Activated CD4-positive, alpha-beta T cell treated with anti-CD3 and anti-CD28 coated beads, Interleukin-10, Interleukin-2, amounts not matched to agents 100 ng/mL and 50 ng/mL, durations not matched to agents 16 hours and 8 hours (primary cell): Measurements from ENCODE around the gene BNIP5.

Experiments
- DNase-seq: peaks from one replicate; pipeline ENCODE4 v3.0.0-alpha.2; 2020

BNIP5 gene

DNA sequence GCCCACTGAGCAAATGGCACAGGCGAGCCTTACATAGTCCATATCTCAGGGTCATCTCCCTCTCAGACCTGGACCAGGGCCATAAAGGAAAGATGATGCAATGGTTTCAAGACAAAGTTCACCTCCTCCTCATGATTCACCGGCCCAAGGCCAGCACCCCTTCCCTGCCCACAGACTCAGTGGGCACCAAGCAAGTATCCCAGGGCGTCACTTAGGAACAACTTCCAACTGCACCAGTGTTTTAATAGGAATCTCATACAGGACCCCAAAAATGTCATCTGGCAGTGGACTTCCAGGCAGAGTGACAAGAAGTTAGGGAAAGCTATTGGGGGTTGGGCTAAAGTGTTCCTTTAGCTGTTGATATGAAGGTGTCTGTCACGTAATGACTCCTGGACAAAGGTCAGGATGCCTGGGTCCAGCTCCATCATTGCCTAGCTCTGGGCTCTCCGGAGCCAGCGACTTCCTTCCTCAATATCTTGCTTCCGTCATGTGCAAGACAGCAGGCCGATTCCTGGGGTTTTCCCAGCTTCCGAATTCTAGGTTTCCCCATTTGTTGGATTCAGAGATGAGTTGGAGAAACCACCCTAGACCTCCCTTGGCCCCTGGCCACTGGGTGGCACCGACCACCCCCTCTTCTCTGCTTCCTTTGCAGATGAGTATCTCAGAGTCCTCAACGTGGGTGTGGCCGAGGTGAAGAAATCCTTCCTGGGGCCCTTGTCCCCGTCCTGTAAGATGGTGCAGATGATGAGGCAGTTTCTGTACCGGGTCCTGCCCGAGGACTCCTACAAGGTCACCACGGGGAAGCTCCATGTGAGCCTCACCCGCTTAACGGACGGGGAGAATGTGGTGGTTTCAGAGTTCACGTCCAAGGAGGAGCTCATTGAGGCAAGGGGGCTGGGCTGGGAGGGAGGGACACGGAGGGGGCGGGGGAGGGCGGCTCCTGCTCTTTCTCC is 45.7 kb downstream of the BNIP5 start:
- no peak for DNase-seq

DNA sequence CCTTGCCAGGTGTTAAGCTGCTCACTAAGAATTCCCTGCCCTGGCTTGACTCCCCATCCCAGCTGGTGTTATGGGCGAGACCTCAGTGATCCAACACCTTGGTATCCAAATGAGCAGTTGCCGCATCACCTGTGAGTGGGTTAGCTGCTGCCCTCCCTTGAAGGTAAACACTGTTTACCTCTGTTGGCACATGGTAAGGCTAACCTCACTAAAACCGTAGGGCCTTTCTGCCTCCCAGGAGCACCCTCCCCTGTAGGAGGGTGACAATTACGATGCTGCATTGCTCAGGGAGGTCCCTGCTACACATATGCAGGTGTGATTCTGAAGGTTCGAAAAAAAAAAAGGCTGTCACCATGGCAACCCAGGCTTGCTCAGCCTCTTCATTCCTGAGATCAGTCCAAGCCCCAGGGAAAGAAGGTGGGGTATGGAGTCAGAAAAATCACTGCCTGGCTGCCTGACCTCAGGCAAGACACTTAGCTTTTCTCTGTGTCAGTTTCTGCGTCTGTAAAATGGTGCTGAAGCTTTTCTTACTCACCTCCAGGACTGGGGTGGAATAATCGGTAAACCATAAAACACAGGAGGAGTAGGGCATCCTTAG is 47.3 kb downstream of the BNIP5 start:
- DNase-seq = no peak

DNA sequence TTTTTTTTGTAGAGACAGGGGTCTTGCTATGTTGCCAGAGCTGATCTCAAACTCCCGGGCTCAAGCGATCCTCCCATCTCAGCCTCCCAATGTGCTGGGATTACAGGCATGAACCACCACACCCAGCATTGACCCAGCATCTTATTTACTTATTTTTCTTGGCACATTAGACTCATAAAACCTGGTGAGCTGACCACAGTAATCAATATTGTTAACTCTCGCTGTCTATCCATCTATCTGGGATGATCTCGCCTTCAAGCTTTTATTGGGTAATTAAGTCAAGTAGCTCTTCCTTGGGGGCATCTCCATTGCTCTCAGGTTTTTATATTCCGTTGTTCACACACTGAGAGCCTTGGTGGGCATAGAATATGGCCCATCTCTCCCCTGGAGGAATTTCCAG is 49.8 kb downstream of the BNIP5 start:
- no peak for DNase-seq

DNA sequence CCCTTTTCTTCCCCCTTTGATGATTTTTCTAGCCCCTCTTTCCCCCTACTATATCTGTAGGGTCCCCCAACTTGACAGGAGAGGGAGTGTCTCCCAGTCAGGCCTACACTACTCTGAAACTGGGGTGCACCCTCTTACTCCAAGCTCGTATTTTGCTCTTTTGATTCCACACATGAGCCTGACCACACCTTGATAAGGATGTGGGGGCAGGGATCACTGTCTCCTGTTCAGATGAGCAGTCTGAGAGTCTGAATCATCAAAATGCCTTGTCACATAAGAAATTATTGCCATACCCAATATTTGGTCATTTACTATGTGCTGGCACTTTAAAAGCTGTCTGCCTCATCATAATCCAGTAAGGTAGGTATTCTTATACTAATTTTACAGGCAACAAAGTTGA is 50.9 kb downstream of the BNIP5 start:
- DNase-seq = no peak

DNA sequence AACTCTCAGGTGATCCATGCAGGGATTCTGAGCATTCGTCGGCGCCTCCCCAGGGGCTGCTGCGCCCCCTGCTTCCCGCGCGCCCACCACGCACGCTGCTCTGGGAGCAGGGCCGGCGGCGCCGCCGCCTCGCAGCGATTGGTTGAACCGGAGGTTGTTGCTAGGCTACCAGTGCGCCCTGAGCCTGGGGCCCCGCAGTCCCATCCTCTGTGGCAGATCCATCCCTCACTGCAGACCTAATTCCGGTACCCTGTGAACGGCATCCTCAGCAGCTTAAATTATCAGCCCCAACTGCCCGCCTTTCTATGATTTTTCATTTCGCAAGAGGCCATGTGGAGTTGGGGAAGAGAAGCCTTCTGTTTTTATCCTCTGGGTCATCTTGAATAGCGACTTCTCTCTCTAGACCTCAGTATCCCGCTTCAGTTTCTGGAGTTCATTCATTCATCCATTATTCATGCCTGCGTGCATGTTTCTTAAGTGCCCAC is 51.5 kb downstream of the BNIP5 start:
- DNase-seq = no peak

DNA sequence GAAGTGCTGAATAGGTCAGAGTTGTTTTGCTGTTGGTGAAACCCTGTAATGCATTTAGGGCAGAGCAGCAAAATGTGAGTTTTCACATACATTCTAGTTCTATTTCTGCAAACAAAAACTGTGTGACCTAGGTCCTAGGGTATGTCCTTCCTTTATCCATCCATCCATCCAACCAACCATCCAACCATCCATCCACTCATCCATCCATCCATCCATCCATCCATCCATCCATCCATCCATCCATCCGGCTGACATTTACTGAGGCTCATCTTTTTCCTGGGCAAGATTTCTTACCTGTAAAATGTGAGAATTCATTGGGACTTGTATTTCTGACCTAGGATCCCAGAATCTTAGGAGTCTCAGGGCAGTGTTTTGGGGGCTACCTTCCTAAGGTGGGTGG is 52.3 kb downstream of the BNIP5 start:
- no peak for DNase-seq

DNA sequence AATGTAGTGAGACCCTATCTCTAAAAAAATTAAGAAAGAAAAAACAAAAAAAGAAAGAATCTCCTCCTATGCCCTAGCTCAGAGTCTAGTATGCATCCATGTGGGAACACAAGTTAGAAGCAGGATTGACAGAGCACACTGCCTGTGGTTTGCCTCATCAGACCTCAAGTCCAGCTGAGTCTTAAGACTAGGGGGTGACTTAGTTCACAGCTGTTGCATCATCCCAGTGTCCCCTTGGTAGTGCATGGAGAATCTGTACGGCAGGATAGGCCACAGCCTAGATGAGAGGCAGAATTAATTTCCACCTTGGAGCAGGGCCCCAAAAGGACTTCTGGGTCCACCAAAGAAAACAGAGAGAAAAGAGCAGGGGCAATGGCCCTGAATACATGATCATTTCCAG is 53.1 kb downstream of the BNIP5 start:
- DNase-seq = no peak

DNA sequence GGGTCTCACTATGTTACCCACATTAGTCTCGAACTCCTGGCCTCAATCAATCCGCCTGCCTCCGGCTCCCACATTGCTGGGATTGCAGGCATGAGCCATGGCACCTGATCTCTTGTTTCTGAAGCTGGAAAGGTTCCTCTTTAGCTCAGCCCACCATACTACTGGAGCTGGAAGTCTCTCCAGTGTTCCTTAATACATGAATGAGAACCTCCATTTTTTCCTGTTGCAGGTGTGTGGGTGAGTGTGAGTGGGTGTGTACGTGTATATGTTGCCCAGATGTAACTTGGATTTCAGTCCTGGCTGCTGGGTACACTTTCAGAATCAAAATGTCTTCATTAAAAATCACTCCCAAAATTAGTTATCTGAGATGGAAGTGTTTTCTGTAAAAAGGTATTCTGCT is 55.7 kb downstream of the BNIP5 start:
- DNase-seq = no peak

DNA sequence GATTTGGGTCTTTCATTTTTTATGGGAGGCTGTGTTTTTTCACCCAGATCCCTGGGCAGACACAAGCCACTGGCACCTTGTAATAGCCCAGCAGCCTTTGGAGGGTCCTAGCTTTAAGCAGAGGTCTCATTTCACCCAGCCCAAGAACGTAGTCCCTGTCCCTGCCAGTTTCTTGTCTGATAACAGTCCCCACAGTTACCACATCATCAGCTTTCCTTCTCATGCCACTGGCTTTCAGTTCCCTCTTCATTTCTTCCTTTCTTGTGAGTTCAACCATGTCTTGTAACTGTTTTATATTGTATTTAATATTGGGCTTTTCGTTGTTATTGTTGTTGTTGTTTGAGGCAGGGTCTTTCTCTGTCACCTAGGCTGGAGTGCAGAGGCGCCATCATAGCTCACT is 56.2 kb downstream of the BNIP5 start:
- DNase-seq = no peak

DNA sequence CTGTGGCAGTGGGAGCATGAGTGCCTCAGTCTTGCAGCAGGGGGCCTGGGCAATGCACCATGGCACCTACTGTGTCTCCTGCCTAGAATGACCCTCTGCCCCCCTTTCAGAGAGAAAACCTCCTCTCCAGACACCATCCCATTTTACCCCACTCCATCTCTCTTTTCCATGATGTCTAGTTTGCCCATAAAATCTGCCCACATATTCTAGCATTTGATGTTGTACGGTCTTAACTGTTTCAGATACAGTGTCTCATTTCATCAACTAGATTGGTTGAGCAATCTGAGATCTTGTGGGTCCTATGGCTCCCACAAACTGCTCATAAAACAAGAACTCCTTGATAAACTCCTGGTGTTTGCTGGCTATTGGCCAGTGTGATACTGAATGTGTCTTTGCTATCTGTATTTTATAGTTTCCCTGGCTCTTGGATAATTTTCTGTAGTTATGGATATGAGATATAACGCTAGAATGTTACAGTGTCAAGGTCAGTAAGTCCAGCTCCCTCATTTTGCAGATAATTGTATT is 58.7 kb downstream of the BNIP5 start:
- DNase-seq = no peak

DNA sequence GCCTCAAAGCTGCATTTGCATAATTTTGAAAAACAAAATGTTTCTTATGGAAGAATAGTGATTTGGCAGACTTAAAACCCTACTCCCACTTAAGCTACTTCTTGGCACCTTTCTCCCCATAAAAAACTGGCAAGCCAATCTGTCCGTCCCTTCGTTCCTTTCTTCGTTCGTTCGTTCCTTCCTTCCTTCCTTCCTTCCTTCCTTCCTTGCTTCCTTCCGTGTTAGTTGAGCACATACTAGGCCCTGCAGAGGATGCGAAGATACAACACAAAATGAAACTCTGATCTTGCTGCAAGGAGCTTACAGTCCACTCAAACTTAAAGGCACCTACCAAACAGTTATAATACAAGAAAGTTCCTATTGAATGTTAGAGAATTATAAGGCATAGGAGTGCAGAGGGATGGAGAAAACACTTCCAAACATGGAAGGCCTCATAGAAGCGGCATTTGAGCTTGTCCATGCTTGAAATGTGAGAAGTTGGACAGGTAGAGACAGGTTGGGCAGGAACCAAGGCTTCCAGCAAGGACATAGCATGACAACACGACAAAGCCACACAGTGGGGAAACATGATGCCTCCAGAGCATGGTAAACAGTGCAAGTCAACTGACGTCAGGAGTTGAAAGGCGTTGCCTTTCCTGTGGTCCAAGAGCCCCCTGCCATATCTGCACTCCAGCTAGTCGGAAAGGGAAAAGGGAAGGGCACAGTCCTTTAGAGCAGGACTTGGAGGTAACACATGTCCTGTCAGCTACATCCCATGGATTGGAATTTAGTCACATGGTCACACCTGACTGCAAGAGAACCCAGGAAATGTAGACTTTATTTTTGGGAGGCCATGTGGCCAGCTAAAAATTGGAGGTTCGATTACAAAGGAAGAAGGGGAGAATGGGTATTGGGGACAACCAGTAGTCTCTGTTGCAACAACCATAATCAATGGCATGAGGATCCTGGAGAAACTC is 59.8 kb downstream of the BNIP5 start:
- DNase-seq = no peak

DNA sequence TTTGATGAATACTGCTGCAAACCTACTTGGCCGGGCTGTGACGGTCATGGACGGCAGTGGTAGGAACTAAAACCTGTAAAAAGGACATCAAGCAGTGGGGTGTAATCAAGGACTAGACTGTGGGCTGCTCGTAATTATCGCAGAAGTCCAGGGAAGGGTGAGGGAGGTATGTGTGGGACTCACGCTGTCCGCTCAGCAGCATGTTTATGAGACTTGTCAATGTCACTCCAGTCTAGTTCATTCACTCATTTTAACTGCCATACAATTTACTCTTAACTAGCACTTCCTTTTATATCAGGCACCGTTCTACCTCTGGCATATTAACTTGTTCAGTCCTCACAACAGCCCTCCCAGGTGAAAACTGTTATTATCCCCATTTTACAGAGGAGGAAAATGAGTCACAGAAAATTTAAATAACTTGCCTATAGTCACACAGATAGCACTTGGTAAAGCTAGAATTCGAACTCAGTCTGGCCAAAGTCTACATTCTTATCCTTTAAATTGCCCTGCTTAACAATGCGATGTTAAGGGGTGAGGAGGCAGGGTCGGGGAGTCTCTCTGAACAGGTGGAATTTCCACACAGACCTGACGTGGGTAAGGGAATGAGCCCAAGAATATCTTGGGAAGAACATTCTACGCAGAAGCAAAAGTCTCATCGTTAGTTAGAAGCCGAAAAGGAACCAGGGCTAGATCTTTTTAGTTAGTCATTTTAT is 62.7 kb downstream of the BNIP5 start:
- DNase-seq = no peak

DNA sequence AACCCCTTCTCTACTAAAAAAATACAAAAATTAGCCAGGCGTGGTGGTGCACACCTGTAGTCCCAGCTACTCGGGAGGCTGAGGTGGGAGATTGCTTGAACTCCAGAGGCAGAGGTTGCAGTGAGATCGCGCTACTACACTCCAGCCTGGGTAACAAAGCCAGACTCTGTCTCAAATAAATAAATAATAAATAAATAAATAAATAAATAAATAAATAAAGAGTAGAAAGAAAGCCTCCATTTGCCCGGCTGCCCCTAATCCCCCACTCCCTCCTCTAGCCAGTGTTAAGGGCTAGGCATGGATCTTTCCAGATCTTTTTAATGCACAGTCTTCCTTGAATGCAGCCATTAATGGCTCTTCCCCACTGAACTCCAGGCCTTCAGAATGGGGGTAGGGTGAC is 63.6 kb downstream of the BNIP5 start:
- no peak for DNase-seq

DNA sequence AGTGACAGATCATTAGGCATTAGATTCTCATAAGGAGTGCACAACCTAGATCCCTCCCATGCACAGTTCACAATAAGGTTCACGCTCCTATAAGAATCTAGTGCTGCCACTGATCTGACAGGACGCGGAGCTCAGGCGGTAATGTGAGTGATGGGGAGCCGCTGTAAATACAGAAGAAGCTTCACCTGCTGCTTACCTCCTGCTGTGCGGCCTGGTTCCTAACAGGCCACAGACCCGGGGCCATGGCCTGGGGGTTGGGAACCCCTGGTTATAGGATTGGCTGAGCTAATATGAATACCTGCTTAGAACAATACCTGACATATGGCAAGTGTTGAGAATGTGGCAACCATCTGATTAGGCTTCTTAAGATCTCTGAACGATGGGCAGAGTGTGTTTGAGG is 64.5 kb downstream of the BNIP5 start:
- no peak for DNase-seq

DNA sequence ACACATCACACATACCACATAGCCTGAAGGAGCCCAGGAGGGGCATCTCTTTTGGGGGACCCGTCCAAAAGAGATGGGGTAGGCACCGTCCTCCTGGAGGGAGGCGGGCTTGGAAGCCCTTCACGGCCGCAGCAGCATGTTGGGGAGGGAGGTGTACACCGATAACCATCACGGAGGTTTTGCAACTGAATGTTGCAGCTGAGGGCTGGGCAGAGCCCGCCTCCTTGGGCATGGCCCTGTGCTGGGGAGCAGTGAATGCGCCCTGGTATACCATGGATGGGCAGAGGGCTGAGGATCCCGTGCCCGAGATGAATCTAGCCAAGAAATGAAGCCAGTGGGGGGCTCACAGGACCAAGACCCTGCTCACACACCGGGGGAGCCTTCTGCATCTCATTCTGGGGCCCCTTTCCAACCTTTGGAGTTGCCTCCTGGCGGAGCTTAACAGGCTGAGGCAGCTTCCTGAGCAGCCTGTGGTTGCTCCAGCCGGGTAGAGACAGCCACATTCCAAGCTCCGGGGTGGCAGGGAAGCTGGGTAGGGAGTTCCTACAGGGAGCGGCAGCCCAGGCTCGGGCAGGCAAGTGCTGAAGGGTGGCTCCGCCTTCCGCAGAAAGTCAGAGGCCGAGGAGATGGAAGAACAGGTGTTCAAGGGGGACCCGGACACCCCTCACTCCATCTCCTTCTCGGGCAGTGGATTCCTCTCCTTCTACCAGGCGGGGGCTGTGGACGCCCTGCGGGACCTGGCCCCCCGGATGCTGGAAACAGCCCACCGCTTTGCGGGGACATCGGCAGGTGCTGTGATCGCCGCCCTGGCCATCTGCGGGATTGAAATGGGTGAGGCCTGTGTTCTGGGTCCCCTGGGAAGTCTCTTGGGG is 66.6 kb downstream of the BNIP5 start, which contains the start of gene PNPLA1:
Gene PNPLA1 (plus strand): TSS at position 227 of the 872 bp plus-strand sequence. CDS start 400 bp downstream, at position 627.
- no peak for DNase-seq

DNA sequence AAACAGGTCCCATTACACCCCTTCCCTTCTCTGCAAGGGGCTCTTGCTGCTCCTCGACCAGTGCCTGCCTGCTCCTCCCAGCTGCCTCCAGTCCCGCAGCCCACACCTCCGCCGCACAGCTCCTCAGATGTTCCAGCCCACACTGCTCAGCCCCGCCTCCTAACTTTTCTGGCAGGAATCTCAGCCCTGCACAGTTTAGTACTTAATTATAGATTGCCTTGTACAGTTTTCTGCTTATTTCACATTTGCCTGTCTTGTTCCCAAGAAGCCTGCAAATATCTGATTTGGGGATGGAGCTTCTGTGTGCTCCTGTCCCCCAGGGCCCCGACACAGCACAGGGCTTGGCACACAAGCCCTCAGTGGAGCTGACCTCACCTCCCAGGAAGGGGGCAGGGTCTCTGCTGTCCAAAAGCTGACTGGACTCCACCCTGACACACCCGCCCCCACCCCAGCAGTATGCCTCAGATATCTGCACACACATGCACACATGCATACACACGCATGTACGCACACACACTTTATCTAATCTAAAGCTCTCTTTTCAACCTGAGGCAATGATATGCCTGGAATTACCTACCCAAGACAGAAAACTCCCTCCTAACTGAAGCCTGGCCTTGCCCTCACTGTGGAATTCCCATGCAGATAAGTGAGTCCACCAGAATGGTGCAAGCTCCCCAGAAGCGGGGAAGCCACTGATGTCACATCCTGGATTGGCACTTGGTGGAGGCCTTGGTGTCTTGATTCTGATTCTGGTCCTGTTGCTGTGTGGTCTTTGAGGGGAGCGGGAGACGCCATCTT is 68.0 kb downstream of the BNIP5 start:
- DNase-seq = no peak

DNA sequence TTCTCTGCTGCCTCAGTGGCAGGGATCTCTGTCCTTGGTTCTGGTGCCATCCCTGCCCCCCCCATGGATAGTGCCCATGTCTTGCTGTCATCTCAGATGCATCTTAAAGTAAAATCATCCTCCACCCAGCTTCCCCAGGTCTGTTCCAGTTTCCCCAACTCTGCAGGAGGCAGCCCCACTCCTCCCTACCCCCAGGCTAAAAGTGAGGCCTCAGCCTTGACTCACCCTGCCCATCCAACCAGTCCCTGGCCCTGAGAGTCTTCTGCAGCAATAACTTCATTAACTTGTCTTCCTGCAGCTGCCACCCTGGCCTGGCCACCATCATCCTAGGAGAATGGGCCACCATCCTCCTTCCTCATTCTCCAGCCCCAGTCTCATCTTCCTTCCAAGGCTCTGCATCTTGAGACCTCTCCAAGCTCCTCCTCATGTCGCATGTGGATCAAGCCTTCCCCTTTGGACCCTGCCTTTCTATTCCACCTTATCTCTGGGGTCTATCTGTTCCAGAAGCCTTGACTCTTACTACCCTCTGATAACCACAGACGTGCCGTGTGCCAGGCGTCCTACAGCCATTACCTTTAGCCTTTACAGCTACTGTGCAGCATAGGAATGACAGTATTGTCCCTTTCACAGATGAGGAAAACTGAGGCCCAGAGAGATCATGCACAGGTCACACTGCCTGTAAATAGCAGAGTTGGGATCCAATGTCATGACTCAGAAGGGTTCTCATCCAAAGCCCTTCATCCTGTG is 68.8 kb downstream of the BNIP5 start:
- no peak for DNase-seq

DNA sequence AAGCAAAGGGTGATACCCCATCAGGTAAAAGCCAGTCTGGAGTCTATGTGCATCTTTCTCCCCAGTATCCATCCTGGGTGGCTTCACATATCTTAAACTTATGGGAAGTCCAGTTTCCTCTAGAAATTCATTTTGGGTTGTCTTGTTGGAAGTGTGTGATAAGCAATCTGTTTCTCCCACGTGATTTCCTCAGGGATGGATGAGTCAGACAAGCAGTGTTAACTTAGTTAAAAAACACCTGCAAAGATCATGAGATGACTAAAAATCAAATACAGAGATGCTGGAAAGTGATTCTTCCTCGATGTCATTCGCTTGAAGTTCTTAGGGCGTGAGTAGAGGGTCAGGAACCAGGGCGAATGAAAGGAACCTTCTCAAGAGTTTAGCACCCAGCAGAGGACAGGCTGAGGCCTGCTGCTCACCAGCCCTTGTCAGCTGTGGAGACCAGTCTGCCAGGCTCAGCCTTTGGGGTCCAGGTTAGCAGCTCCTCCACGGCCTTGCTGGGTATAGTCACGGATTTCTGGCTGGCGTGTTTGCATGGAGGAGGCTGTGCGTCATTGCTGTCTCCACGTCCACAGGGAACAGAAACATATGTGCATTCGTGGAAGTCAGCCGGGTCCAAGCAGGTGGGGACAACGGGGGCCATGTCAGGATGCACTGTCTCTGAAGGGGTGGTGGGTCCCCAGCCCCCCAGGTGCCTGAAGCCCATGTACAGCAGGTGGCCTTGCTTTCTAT is 69.6 kb downstream of the BNIP5 start:
- no peak for DNase-seq
